ENCODE measurements around the gene VAMP1.
A peak's percentile ranks its signal among the peaks of the same experiment; 100 is the strongest.
"Not testable (repeated sequence)": the region's sequence is repeated elsewhere in the genome, so short reads cannot be mapped to it uniquely, and the experiment has no call there.

The VAMP1 gene

GRCh38 chr12:6470375-6471163 is at the start of gene VAMP1:
Gene VAMP1, minus strand, starts transcription at chr12:6470677. Its CDS starts 146 bp downstream, at chr12:6470531.
- peak; percentile 95 for DNase-seq

- no peak for DNase-seq
Measured at GRCh38 chr12:6520186-6520585, 49.7 kb upstream of the VAMP1 start.

- DNase-seq, result no peak
Measured at GRCh38 chr12:6508087-6508486, 37.6 kb upstream of the VAMP1 start.

GRCh38 chr12:6507102-6507998 is 36.9 kb upstream of the VAMP1 start:
- DNase-seq, result no peak

GRCh38 chr12:6500466-6500865 is 30.0 kb upstream of the VAMP1 start:
- DNase-seq, result no peak

GRCh38 chr12:6497291-6497690 is 26.8 kb upstream of the VAMP1 start:
- not testable (repeated sequence) for DNase-seq

GRCh38 chr12:6494968-6495367 is 24.5 kb upstream of the VAMP1 start:
- DNase-seq, result no peak

GRCh38 chr12:6494258-6494743 is 23.8 kb upstream of the VAMP1 start:
- DNase-seq, result no peak

- peak; percentile 96 for DNase-seq
Measured at GRCh38 chr12:6493497-6494257, 23.2 kb upstream of the VAMP1 start, which contains the start of gene NCAPD2. Gene NCAPD2, plus strand, starts transcription at chr12:6494102. Its CDS starts 997 bp downstream, at chr12:6495099.

- DNase-seq, result peak; percentile 90
Measured at GRCh38 chr12:6492838-6493496, 22.5 kb upstream of the VAMP1 start, which contains the start of gene MRPL51. Gene MRPL51, minus strand, starts transcription at chr12:6493262. Its CDS starts 126 bp downstream, at chr12:6493136.

GRCh38 chr12:6490673-6491072 is 20.2 kb upstream of the VAMP1 start:
- DNase-seq, result not testable (repeated sequence)

- DNase-seq, result no peak
Measured at GRCh38 chr12:6489449-6489848, 19.0 kb upstream of the VAMP1 start.

- DNase-seq, result no peak
Measured at GRCh38 chr12:6488240-6488639, 17.8 kb upstream of the VAMP1 start.

GRCh38 chr12:6478416-6478815 is 7.9 kb upstream of the VAMP1 start:
- DNase-seq, result no peak

GRCh38 chr12:6477601-6478377 is 7.3 kb upstream of the VAMP1 start:
- not testable (repeated sequence) for DNase-seq

- DNase-seq, result no peak
Measured at GRCh38 chr12:6476489-6476888, 6.0 kb upstream of the VAMP1 start.

GRCh38 chr12:6475233-6475975 is 4.9 kb upstream of the VAMP1 start:
- DNase-seq, result not testable (repeated sequence)

GRCh38 chr12:6472491-6472890 is 2.0 kb upstream of the VAMP1 start:
- no peak for DNase-seq

- no peak for DNase-seq
Measured at GRCh38 chr12:6471989-6472360, 1.5 kb upstream of the VAMP1 start.

- no peak for DNase-seq
Measured at GRCh38 chr12:6469609-6470374, 685 bp downstream of the VAMP1 start.
